Measurements from ENCODE around the gene CLEC18B.
"Not testable (repeated sequence)": the region's sequence is repeated elsewhere in the genome, so short reads cannot be mapped to it uniquely, and the experiment has no call there.

The CLEC18B gene

GRCh38 chr16:74443624-74444346 is 22.5 kb upstream of the CLEC18B start:
- not testable (repeated sequence) for DNase-seq

DNA sequence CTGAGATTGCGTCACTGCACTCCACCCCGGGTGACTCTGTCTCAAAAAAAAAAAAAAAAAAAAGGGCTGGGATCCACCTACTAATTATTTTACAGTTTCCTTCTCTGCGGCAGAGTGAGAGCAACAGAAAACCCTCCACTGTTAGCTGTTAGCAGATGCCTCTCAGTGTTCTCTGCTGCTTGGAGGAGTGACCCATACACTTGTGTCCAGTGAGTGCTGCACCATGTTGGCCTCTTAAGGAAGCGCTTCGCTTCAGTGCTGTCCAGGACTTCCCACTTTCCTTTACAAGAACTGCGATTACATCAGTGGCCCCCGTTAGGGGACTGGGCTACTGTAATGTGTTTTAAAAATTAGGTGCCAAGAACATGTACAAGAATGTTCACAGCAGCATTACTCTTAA is 18.4 kb upstream of the CLEC18B start:
- no peak for DNase-seq

DNA sequence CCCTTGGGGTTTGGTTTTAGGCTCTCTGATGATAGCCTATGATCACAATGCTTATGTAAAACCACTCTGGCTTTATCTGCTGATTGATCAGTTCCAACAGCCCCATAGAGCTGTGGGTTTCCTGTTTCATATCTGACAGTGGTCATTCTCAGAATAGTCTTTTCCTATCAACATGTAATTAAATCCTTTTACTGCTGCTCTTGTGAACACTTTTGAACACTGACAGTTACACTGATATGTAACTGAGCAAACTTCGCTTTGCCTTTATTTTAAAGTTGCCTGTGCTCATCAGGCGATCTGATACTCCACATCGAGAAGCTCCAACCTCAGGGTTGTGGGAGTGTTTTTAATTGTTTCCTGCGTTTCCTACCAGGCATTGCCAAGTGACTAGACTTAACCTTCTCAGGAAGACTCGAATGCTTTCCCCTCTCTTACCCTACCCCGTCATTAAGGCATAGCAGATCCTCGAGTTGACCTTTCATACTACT is 17.3 kb upstream of the CLEC18B start:
- peak; percentile 74 for DNase-seq

GRCh38 chr16:74431516-74431915 is 10.2 kb upstream of the CLEC18B start:
- no peak for DNase-seq

GRCh38 chr16:74430036-74430712 is 8.9 kb upstream of the CLEC18B start:
- peak; percentile 55 for DNase-seq

DNA sequence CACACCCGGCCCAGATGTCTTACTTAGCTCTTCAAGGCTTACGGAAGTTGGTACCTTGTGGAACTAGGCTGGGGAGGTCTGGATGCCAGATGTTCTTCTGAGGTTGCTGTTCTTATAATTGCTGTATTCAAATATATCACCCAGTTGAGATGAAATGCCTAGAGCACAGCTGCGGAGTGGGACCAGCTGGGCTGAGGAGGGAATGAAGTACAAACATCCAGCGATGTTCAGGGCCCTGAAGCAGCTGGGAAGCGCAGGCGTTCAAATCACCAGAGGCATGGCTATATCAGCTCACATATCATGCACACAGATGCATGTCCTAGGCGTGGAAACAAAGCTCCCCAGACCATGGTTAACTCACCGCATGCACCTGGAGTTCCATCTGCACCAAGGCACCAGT is 7.2 kb upstream of the CLEC18B start:
- not testable (repeated sequence) for DNase-seq

GRCh38 chr16:74425751-74426150 is 4.5 kb upstream of the CLEC18B start:
- DNase-seq: not testable (repeated sequence)

- not testable (repeated sequence) for DNase-seq
Observed at GRCh38 chr16:74423721-74424120, 2.4 kb upstream of the CLEC18B start.

DNA sequence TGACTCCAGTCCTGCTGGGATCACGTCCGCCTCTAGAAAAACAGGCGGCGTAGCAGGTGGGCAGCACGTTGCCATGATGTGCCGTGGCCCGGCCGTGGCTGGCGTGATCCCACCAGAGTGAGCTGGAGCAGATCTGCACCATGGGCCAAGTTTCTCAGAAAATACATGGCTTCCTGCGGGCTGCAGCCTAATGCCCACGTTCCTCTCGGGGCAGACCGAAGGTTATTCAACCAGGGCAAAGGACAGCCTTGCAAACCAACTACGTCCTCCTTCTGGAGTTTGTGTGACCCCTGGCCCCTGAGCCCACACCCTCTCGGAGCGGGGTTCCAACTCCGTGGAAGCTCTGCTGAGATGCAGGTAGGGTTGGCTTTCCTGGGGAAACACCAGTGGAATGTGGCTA is 808 bp upstream of the CLEC18B start:
- not testable (repeated sequence) for DNase-seq

DNA sequence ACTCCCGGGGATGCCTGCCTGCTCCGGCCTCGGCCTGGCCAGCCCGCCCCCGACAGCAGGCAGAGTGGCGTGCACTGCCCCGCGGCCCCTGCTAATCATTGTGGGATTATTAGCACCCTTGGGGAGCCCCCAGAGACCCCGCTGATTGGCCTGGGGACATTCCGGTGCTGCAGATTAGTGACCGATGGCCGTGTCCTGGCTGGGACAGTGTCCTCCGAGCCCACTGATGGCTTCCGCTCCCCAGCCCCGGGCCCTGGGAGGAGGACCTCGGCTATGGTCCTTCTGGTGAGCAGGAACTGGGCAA is 156 bp upstream of the CLEC18B start:
- not testable (repeated sequence) for DNase-seq

GRCh38 chr16:74419811-74420210 is 1.5 kb downstream of the CLEC18B start:
- not testable (repeated sequence) for DNase-seq

- not testable (repeated sequence) for DNase-seq
Observed at GRCh38 chr16:74417897-74418296, 3.4 kb downstream of the CLEC18B start.

- not testable (repeated sequence) for DNase-seq
Observed at GRCh38 chr16:74413920-74414319, 7.4 kb downstream of the CLEC18B start.

GRCh38 chr16:74413485-74413884 is 7.8 kb downstream of the CLEC18B start:
- not testable (repeated sequence) for DNase-seq

GRCh38 chr16:74412775-74413390 is 8.4 kb downstream of the CLEC18B start:
- DNase-seq: not testable (repeated sequence)

DNA sequence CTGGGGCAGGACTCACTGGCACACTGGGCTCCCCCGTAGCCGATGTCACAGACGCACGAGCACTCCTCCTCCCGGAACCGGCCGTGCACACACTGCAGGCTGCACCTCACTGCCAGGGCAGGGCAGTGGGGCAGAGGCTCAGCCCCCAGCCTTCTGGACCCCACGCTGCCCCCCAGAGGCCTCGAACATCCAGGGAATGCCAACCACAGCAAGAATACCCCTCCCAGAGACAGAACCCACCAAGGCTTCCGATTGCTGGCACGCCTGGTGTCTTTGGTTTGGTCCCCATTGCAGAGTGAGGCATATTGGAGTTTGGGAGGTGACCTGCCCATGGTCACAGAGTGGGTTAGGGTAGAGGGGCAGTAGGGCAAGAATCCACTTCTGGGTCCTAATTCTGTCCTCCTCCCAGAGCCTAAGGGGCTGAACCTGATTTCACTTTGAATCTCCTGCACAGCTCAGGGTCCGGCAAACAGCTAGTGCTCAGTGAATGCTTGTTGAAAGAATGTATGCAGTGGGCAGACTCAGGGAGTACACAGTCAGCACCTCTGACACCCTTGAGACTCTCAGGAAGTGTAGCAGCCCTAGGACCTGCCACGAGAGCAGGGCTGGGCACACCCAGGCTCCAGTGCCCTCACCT is 9.0 kb downstream of the CLEC18B start:
- DNase-seq: not testable (repeated sequence)

DNA sequence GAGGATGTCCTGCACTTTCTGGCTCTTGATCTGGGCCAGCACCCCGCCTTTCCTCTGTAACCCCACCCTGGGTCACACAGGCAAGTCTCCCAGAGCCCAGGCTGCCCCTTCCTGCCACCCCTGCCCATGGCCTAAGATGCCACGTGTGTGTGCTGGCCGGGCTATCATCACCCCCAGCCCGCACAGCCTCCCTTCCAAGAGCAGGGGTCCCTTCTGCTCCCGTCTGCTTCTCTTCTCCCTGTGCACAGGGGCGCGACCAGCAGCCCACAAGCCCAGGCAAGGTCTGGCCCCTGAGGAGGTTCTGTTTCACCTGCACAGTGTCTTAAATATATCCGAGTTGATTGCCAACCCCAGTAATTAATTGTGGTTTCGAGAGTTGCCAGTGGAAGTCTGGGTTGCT is 10.3 kb downstream of the CLEC18B start:
- DNase-seq: not testable (repeated sequence)

DNA sequence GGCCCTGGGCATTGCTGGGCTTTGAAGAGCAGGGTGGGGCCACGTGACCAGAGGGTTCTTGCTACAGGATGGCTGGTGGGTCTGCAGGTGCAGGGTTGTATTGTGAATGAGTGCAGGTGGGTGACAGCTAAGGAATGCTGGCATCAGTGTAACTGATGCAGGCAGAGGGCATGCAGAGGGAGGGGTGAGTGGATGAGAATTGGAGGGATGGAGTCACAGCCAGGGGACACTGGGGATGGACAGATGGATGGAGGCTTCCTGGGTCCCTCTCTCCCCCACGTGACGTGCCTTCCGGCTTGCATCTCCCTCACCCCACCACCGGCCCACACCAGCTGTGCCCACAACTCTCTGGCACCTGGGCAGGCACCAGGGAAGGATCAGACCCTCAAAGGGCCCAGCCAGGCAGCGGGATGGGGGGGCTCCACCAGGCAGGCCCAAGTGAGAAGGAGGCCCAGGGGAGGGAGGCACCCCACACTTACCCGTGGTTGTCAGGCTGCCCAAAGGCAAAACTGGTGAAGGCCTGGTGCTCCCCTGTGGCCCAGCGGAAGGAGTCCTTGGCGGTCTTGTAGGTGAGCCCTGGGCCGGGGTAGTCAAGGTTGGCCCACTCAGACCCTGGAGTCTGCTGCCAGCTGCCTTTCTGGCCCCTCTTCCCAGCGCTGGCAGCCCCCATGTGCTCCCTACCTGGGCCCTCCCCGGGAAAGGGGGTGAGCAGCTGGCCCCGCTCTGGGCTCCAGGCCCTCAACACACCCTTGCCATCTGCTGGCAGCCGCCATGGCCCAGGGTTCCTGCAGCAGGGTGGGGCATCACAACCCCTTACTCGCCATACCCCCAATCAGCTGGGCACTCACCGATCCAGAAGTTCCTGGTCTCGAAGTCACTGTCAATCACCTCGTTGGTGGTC is 11.0 kb downstream of the CLEC18B start:
- not testable (repeated sequence) for DNase-seq

- not testable (repeated sequence) for DNase-seq
Observed at GRCh38 chr16:74409185-74409981, 11.9 kb downstream of the CLEC18B start.

DNA sequence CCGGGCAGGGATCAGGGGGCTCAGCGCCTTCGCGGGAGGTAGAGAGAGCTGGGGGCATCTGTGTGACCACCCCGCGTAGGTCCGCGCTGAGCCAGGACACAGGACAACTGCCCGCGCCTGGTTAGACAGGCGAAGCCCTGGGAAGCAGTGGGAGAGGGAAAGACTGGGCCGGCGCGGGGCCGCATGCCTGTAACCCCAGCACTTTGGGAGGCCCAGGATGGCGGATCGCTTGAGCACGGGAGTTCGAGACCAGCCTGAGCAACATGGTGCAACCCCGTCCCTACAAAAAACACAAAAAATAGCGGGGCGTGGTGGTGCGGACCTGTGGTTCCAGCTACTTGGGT is 13.9 kb downstream of the CLEC18B start:
- not testable (repeated sequence) for DNase-seq

DNA sequence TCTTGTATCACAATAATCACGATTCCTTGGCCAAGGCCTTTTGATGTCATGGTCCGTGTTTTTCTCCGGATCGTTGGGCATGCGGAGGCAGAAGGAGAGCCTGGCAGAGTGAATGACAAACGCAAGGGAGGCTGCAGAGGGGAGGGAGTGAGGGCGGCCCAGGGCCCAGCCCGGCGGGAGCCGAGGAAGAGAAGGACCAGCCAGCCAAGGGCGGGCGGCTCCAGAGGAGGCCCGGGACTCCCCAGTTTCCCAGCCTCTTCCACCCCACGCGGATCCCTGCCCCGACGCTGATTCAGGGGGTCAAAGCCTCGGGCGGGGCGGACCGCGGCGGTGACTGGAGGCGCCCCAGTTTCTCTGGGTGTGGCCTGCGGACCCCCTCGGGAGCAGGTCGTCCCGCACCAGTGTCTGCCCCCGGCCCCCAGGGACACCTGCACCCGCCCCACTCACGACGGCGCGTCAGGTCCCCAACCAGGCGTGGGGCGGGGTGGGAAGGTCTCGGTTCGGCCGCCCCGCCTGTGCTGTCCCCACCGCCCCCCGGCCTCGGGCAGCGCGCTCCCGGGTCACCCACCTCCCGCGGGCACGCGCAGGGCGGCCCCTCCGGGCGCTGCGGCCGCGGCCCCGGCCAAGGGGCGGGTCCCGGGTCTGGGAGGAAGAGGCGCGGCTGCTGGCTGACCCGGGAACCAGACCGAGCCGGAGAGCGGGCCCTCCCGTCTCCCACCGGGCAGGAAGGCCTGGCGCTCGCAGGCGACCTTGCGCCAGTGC is 14.5 kb downstream of the CLEC18B start:
- DNase-seq: not testable (repeated sequence)
